Stimulated activated CD8-positive, alpha-beta memory T cell treated with anti-CD3 and anti-CD28 coated beads, Interleukin-15, amount 100 ng/mL, for 1 hour (primary cell): Measurements from ENCODE around the gene P2RX6.

ENCODE experiments used
- DNase-seq: peaks from one replicate; pipeline ENCODE4 v3.0.0-alpha.2; 2020; ENCODE audit warnings: low read depth

The P2RX6 gene

DNA sequence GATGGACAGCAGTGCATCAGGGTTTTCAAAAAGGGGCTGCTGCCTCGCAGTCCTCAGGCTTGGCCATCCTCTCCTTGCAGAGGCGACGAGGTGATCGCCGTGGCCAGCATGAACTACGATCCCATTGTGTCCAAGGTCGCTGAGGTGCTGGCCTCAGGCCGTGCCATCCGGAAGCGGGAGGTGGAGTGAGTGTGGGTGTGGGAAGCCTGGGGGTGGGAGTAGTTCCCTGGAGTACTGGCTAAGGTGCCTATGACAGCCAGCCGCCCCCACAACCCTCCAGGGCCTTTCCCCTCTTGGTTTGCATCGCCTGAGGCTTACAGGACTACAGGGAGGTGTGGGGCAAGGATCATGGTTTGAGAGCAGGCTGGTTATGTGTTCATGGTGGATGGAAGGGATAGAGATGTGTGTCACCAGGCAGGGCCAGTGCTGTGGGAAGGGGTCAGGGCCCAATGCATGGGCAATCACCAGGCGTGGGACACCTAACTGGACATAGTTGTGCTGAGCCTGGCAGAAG, 35.0 kb upstream of the P2RX6 start:
- DNase-seq = no peak

DNA sequence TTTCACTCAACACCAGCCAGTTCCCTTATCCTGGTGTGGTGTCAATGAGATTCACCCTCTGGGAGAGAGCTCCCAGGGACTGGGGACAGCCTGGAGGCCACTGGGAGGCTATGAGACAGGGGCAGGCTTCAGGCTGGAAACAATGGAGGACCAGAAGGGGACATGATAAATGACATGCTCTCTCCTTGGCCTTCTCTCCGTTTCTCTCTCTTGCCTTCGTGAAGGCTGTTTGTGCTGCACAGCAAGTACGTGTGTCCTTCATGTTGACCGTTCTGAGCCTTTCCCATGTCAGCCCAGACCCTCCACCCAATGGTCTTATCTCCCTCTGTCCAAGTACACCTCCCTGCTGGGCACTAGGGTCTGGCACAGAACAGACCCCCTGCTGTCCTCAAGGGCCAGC, 34.4 kb upstream of the P2RX6 start:
- no peak for DNase-seq

DNA sequence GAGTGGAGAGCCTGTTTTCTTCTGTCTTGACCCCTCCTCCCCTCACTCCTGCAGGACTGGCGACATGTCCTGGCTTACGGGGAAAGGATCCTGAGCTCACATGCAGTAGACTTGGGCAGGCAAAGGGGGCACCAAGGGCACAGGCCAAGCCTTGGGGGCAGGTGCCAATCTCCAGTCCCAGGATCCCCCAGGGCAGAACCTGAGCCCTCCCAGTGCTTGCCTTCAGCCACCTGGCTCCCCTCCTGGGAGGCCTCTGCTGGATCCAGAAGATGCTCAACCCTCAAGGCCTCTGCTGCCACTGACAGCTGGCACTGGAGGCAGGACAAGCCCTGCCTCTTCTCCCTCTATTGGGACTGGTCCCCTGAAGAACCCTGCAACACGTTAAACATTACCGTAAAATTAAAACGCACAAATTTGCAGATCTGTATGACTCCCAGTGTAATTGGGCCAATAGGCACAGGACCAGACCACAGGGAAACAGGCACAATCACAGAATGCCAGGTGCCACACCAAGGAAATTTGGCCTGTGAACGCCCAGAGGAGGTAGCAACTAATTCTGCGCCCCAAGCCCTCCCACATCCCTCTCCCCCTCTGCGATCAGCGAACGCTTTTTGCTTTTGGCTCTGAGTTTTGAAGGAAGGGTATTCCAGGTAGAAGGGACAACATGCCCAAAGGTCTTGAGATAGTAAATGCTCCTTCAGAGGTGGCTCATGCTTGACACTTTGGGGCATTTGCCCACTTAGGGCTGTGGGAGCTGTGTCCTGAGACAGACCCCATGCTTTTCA, 33.8 kb upstream of the P2RX6 start:
- DNase-seq = no peak

DNA sequence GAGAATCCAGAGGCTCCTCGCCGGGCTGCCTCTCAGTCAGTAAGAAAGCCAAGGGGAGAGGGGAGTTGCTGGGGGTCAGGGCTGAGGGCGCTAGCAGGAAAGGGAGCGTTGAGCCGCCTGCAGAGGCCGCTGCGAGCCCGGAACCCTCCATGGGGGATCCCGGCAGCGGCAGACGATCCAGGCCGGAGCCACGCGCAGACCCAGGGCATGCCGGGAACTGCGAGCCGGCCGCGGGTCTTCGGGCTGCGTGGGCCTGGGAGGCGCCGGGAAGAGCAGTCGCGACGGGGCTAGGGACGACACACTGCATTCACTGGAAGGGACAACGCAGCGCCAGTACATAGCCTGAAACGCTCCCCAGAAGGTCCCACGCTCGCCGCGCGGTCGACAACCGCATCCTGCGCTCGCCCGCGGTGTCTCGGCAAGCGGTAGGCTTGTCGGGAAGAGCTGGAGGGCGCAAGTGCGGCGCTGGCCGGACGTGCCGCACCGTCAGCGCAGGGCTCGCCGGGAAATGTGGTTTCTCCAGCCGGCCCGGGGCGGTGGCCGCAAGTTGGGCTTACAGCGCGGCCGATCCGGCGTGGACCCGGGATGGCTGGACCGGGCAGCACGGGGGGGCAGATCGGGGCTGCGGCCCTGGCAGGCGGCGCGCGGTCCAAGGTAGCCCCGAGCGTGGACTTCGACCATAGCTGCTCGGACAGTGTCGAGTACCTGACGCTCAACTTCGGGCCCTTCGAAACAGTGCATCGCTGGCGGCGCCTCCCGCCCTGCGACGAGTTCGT, 33.0 kb upstream of the P2RX6 start, which contains the start of gene LZTR1:
Gene LZTR1 (plus strand): TSS at position 511 of the 776 bp plus-strand sequence. CDS start 75 bp downstream, at position 586.
- DNase-seq = peak; percentile 36

DNA sequence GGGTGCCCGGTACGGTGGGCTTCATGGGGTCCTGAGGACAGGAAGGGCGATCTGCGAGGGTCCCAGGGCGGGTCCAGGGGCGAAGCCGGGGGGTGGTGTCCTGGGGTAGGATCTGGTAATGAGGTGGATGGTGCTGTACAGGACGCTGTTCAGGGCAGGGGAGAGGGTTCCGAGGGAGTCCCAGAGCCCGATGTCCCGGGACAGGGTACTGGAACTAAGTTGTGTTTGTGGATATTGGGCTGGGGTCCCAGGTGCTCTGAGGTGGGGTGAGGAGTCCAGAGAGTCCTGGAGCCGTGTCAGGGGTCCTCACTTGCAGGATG, 32.4 kb upstream of the P2RX6 start:
- no peak for DNase-seq

DNA sequence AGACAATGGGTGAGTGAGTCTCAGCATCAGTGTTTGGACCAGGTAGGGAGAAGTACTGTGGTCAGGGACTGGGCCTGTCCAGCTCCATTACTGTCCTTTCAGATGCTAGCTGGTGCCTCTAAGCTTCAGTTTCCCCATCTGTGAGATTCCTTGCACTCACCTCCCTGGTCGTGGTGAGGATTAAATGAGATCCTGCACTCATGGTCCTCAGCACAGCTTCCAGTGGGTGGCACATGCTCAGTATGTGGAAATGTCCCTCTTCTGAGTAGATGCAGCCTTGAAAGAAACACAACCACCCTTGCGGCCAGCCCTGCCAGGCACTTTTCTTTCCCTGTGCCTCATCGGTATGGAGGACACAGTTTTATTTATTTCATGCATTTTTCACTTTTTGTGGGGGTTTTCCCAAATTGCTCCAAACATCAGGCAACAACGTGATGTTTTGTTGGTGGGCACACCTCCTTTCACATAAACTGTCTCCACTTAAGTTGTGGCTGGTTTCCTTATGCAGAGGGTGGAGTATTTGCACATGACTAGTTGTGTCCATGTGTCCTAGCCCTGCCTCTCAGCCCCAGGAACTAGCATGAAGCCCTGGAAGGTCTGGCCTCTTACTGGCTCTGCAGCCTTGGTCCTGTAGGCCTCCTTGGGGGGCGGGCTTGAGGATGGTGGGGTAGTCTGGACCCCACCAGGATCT, 31.7 kb upstream of the P2RX6 start:
- DNase-seq = no peak

DNA sequence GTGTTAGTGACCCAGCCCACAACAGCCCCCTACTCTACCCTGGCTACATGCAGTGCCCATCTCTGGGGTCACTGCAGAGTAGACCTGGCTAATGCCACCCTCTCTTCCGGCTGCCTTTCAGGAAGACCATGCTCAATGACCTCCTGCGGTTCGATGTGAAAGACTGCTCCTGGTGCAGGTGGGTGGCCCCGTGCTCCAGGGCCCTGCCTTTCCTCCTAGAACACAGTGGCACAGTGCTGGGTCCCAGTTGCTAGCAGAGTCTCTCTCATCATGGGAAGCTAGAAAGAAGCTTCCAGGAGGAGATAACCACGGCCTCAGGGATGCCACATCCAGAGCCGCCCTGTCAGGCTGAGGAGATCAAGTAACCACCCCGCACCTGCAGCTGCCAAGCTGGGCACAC, 29.2 kb upstream of the P2RX6 start:
- DNase-seq = no peak

DNA sequence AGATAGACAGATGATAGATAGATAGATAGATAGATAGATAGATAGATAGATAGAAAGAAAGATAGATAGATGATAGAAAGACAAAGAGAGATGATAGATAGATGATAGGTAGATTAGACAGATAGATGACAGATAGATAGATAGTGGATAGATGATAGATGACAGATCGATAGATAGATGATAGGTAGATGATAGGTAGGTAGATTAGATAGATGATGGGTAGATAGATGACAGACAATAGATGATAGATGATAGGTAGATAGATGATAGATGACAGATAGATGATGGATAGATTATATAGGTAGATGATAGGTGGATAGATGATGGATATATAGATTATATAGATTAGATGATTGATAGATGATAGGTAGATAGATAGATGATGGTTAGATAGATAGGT, 28.6 kb upstream of the P2RX6 start:
- DNase-seq = no peak

DNA sequence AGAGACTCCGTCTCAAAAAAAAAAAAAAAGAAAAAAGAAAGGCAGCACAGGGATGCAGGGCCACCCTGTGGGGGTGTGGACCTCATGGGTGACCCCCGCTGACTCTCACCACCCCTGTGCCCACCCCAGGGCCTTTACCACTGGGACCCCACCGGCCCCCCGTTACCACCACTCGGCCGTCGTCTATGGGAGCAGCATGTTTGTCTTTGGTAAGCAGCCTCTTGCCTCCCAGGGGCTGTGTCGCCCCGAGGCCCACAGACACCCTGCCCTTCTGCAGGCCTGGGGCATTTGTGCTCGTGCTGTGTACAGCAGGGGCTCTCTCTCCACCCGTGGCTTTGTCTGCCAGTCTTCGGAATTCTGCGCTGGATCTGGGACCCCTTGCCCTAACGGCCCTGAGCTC, 27.6 kb upstream of the P2RX6 start:
- DNase-seq = no peak

DNA sequence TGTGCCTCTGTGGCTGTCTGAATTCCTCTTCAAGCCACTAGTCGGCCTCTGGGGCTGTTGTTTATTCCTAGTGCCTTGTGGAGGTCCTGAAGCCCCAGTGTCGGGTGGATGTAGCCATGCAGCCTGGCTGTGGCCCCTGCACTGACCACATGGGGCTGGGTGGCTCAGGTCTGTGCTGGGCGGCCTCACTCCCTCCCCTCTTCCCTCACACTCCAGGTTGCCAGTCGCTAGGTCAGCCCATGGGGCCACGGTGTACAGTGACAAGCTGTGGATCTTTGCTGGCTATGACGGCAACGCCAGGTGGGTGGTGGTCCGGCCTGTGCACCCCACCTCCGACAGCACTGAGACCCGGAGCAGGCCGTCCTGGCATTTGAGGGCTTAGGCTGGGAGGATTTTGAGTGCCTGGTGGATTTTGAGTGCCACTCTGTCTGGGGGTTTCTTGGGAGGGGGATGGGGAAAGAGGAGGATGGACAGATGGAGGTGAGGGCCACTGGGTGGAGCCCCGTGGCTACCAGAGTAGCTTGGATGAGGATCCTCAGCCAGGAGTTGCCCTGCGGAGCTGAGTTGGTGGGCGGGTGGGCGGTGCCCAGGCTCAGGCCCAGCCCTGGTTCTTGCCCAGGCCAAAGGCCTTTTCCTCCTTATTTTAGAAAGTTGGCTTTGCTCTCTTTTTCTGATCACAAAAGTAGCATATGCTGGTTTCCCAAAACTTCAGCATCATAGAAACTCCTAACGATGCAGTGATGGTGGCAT, 26.2 kb upstream of the P2RX6 start:
- no peak for DNase-seq

DNA sequence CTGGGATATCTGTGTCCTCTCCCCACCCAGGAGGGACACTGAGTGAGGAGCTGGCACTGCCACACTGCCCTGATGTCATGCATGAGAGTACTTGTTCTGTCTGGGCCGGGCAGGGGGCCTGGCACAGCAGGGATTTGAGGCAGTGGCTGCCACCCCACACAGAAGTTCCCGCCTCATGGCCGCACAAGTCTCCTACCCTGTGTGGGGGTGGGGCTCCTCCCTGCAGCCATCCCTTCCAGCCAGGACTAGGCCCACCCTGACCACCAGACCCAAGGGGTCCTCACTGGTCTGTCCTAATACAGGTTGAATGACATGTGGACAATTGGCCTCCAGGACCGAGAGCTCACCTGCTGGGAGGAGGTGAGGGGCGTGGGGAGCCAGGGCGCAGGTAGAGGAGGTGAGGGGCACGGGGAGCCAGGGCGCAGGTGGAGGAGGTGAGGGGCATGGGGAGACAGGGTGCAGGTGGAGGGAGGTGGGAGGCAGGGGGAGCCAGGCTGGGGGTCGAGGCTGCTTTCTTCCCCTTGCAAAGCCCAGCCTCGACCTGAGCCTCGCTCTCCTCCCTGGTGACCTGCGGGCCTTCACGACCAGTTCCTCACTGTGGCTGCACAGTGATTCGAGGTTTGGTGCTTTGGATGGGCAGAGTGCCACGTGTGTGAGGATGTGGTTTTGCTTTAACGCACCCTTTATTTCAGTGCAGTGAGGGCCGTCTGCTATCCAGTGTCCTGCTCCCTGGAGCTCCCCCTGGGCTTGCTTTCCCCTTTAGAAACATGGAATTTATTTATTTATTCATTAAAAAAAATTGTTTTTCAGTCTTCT, 25.4 kb upstream of the P2RX6 start:
- no peak for DNase-seq

DNA sequence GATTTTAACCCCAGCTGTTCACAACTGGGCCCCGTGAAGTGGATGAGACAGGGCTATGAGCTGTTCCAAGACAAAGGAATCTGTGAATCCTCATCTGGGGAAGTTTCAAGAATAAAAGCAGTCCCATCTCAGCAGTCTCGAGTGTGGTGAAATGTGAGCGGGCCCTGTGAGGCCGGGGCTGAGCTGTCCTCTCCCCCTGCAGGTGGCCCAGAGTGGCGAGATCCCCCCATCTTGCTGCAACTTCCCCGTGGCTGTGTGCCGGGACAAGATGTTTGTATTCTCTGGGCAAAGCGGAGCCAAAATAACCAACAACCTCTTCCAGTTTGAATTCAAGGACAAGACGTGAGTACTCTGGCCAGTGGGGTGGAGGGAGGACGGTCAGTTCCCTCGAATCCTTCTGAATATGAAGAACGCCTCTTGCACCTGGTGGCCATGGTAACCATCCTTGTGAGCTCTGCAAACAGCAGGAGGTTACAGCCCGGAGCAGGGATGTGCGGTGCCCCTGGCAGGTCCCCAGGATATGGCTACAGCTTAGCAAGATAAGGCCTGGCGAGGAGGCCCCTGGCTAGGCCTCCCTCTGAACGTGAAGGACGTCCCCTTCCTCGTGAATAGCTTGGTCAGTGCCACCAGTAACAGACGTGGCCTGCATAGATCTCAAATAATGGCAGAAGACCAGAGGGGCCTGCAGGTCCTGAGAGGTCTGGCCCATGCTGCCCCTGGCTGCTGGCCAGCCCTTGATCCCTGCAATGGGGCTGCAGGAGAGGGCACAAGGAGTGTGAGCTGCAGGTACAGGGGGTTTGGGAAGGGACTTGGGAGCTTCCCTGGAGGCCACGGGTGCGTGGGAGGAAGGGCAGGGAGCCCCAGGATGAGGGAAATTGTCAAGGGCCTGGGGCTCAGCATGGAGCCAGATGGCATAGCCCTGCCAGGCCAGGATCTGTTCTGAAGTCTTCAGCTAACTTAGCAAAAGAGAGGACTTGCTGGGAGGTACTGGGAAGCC, 24.5 kb upstream of the P2RX6 start:
- no peak for DNase-seq

DNA sequence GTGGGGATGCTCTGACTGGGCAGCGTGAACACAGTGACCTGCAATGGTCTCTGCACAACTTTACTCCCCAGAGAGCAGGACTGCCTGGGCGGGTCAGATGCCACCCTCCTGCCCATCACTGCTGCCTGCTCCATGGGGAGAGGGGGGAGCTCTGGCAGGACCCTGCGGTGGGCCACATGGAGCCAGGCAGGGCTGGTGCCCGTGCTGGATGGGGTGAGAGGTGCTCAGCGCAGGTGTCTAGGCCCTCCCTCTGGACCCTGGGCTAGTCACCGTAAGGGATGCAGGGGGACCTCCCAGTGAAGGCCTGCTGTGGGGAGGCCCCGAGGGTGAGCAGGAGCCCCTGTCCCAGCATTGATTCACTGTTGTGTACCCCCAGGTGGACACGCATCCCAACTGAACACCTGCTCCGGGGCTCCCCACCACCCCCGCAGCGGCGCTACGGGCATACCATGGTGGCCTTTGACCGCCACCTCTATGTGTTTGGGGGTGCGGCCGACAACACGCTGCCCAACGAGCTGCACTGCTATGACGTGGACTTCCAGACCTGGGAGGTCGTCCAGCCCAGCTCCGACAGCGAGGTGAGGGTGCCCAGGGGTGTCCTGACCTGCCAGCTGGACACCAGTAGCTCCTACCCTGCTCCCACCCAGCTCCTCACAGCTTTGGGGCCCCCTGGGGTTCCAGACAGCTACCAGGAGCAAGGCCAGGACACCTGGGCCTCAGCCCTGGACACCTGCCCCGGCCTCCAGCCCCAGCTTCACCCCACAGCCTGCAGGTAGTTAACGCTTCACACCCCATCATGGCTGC, 23.5 kb upstream of the P2RX6 start:
- no peak for DNase-seq

DNA sequence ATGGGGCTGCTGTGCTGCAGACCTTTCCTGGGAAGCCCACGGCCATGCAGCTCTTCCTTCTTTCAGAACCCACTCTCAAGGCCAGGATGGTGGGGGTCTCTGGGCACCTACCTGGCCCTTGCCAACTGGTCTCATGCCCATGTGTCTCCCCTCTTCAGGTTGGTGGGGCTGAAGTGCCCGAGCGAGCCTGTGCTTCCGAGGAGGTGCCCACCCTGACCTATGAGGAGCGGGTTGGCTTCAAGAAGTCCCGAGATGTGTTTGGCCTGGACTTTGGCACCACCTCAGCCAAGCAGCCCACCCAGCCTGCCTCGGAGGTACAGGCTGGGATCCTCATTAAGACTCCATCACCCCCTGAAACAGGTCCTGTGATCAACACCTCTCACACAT, 22.9 kb upstream of the P2RX6 start:
- no peak for DNase-seq

DNA sequence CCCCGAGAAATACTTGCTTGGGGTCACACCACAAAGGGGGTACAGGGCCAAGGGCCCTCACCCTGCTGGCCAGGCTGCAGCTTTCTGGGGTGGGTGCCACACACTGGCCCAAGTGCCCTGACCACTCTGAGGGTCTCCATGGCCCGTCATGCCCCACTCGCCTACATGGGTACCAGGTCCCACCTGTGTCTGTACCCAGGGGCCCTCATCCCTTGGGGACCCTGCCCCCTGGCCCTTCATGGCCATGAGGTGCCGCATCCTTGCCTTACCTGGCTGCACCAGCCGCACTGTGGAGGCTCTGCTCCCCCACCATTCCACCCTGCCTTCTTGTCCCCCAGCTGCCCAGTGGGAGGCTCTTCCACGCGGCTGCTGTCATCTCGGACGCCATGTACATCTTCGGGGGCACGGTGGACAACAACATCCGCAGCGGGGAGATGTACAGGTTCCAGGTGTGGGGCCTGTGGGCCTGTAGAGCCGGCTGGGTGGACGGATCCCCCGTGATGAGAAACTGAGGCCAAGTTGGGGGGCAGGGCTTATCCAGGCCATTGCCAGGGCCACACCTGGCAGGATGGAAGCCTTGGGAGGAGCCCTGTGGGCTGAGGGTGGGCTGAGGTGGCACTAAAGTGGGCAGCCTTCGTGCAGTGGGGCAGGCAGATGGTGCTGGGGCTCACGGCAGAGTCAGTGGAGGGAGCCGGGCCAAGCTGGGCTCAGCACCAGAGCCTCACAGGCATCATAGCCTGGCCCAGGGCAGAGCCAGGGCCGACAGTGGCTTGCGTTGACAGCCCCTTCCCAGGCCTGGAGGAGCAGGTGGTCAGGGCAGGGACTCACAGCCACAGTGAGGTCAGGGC, 22.3 kb upstream of the P2RX6 start:
- no peak for DNase-seq

DNA sequence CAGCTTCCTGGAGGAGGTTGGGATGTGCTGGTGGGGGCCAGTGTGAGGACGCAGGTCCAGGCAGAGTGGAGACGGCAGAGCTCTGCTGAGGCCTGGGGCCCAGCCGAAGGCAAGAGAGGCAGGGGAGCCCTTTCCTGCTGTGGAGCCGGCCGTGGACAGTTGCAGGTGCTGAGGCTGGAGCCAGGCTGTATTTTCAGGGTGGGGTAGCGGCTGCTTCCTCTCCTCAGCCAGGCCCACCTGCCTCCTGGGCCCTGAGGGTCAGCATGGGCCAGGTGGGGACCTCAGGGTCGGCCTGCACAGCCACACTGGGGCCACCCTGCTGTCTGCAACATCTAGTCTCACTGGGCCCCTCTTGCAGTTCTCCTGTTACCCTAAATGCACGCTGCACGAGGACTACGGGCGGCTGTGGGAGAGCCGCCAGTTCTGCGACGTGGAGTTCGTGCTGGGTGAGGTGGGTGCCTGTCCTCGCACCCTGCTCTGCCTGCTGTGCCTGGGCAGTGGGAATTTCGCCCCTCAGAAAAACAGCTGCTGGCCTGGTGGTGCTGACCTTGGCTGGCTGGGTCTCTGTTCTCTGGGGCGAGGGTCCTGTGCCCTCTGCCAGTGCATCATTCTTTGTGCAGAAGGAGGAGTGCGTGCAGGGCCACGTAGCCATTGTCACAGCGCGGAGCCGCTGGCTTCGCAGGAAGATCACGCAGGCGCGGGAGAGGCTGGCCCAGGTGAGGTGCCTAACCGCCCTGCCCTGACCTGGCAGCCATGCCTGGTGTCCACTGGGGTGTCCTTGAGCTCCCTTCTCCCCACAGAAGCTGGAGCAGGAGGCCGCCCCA, 21.4 kb upstream of the P2RX6 start:
- no peak for DNase-seq
